Aorta (tissue), 5 donors: ENCODE data around the gene KLHL3. TPM values are rescaled to one million over a fixed set of nuclear protein-coding genes. Genes with fewer than 3 reads are reported as not detected.

Experiments
- ATAC-seq: fragments of 200-7000 bp; cut with Tn5 transposase; one replicate; pipeline ENCODE4 v1.9.1; 2022; ENCODE audit warnings: moderate library complexity; ENCODE audit not compliant: low FRiP score
- DNase-seq, 2 donors: peaks; one replicate each; pipeline ENCODE4 v3.0.0-alpha.2; 2020
- H3K27ac ChIP-seq, 2 donors: one replicate each; pipeline ENCODE4 v1.5.1; 2013; ENCODE audit warnings: low read length in 2 of 2, mild to moderate bottlenecking in 2 of 2, moderate library complexity in 2 of 2, control low read depth in 1 of 2, inconsistent platforms in 1 of 2, low read depth in 1 of 2
- H3K27me3 ChIP-seq, 2 donors: one replicate each; pipeline ENCODE4 v1.6.1; 2013; ENCODE audit warnings: control low read depth in 1 of 2, low read length in 1 of 2, mild to moderate bottlenecking in 1 of 2, moderate library complexity in 1 of 2; ENCODE audit not compliant: insufficient read depth in 2 of 2, control insufficient read depth in 1 of 2
- H3K36me3 ChIP-seq, 2 donors: one replicate each; pipeline ENCODE4 v1.6.1; 2013; ENCODE audit warnings: control low read depth in 1 of 2, low read length in 1 of 2, mild to moderate bottlenecking in 1 of 2; ENCODE audit not compliant: insufficient read depth in 2 of 2, control insufficient read depth in 1 of 2
- H3K4me1 ChIP-seq, 2 donors: one replicate each; pipeline ENCODE4 v1.6.1; 2013; ENCODE audit warnings: low read length in 2 of 2, control low read depth in 1 of 2, mild to moderate bottlenecking in 1 of 2, moderate library complexity in 1 of 2; ENCODE audit not compliant: insufficient read depth in 2 of 2, control insufficient read depth in 1 of 2
- H3K4me3 ChIP-seq, 2 donors: one replicate each; pipeline ENCODE4 v1.5.1; 2013; ENCODE audit warnings: low read length in 2 of 2, control low read depth in 1 of 2, mild to moderate bottlenecking in 1 of 2
- H3K9me3 ChIP-seq: one replicate; pipeline ENCODE4 v1.6.1; 2013; ENCODE audit warnings: mild to moderate bottlenecking, low read length; ENCODE audit not compliant: control insufficient read depth
- WGBS, 2 donors: extraction: QIAGEN DNeasy Blood & Tissue Kit; methylation state at CpG; one replicate each; pipeline ENCODE4 v1.1.7; 2013; 5-methylcytosine and 5-hydroxymethylcytosine counted together
- intact Hi-C, 2 donors: fragments of 100-400 bp; cut with DNase I; formaldehyde crosslinking; loops; one replicate each; pipeline versions ENCODE4 v1.14.2 to v1.15.0; 2022
- polyA plus RNA-seq, 2 donors: library from polyadenylated mRNA; stranded (reverse); fragments of 200-250 nt; gene quantifications; one replicate each; pipeline ENCODE4 v1.2.3, GENCODE V29; 2013
- total RNA-seq, 2 donors: library from RNA; stranded (reverse); fragmentation: NEBNext Ultra II Directional; extraction: Animal tissue kit (Norgen Biotek cat#: 25700); gene quantifications; one replicate each; pipeline ENCODE4 v1.2.1, GENCODE V29; 2021
- donor health status: healthy with polysubstance abuse.
- donor health status: Bipolar disorder and iron deficiency.
- donor health status: DM: no; HTN: no; CAD: no.
- donor health status: DM: no; HTN: no; CAD: no.
- donor health status: DM: yes; HTN: yes; CAD: no.

The KLHL3 gene
- total and polyA plus RNA-seq, 4 donors: 0.88 to 38.1 (median 11.9) TPM

DNA sequence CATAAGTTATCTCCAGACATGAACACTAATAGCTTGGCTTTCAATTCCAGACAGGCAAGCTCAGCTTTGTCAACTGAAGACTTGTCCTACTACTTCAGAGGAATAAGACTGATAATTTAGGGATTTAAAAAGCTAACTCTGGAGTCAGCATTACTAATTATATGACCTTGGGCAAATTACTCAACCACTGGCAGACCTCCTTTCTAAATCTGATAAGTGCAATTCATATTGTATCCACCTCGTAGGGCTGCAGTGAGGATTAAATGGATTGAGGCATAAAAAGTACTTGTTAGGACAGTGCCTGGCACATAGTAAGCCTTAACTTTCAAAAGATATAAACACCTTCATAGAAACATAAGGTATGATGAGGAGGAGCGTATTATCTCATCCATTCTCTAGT is 104.4 kb downstream of the KLHL3 start:
- no peak for ATAC-seq
- no peak for DNase-seq
- no peaks in the 10 kb centered on the region for H3K9me3 ChIP-seq
- 56 to 61% methylated on average over 2 of the region's 2 CpGs for WGBS, 2 donors
- intact Hi-C loops: loop anchor here (2.0 to 5.0 kb wide), 4 partner anchors 36 to 191 kb away; no protein-coding TSS in a partner anchor
- no peaks in the 10 kb centered on the region for H3K27me3 ChIP-seq
- H3K27ac ChIP-seq: peak overlapping the region; percentile 38 to 99
- no peak overlapping the region for H3K4me3 ChIP-seq
- peaks cover 2 to 5% of the 10 kb centered on the region in 2 donors for H3K4me1 ChIP-seq
- no peaks in the 10 kb centered on the region for H3K36me3 ChIP-seq

DNA sequence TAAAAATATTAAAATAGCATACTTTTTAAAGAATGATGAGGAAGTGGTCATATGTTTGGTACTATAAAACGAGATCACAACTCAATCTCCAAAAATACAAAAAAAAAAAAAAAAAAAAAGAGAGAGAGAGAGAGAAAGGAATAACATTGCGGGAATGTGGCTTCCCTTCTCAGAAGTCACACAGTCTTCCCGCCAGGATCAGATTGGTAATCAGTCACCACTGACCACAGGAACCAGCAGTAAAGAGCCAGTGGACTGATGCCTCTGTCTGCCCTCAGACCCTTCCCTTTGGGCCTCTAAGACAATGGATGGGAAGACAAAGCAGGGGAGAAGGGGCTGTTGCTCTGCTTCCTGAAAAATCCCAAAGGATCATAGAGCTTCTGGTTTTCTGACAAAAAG is 104.9 kb downstream of the KLHL3 start:
- H3K9me3 ChIP-seq: no peaks in the 10 kb centered on the region
- intact Hi-C loops: loop anchor here (2.0 to 5.0 kb wide), 4 partner anchors 36 to 192 kb away; no protein-coding TSS in a partner anchor
- no peak for ATAC-seq
- 9 to 15% methylated on average over 3 of the region's 3 CpGs for WGBS, 2 donors
- H3K4me3 ChIP-seq: no peak overlapping the region
- peak overlapping the region; percentile 38 to 99 for H3K27ac ChIP-seq
- no peak for DNase-seq
- H3K36me3 ChIP-seq: no peaks in the 10 kb centered on the region
- H3K27me3 ChIP-seq: no peaks in the 10 kb centered on the region
- peaks cover 2 to 5% of the 10 kb centered on the region in 2 donors for H3K4me1 ChIP-seq

DNA sequence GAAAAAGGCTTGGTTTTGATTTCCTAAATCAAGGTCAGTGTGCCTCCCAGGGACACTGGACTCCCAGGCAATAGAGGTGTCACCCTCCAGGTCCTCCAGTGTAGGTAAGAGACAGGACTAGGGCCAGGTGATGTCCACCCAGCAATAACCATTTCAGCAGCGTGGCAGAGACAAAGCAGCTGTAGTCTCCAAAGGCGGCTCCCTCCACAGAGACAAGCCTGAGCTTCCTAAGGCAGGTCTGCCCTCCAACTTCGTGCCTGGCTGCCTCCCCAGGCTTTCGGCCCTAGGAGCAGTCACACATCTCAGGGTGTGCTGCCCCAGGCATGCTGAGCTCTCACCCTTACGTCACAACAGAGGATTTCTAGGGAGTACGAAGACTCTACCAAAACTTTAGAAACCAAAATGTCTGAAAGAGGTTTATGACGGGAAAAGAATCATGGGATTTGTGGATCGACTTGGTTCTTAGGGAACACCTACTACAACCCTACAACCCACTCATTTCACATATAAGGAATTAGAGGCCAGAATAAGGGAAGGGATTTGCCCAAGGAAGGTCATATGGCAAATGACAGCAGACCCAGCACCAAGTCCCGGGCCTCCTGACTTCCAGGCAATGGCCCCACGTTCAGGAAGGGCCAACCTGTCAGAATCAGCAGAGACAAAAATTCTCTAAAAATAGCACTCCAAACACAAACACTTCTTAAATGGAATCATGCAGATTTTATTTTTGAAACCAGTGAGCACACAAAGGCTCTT is 105.5 kb downstream of the KLHL3 start:
- DNase-seq (no peak), ATAC-seq (peak; percentile 64)
- H3K36me3 ChIP-seq: no peaks in the 10 kb centered on the region
- no peaks in the 10 kb centered on the region for H3K27me3 ChIP-seq
- H3K4me3 ChIP-seq: no peak overlapping the region
- peaks cover 2 to 5% of the 10 kb centered on the region in 2 donors for H3K4me1 ChIP-seq
- WGBS, 2 donors: 22 to 27% methylated on average over 10 of the region's 10 CpGs
- H3K27ac ChIP-seq: peak overlapping the region; percentile 86 to 98
- intact Hi-C loops: loop anchor here (2.0 to 5.0 kb wide), 4 partner anchors 37 to 192 kb away; no protein-coding TSS in a partner anchor
- no peaks in the 10 kb centered on the region for H3K9me3 ChIP-seq

DNA sequence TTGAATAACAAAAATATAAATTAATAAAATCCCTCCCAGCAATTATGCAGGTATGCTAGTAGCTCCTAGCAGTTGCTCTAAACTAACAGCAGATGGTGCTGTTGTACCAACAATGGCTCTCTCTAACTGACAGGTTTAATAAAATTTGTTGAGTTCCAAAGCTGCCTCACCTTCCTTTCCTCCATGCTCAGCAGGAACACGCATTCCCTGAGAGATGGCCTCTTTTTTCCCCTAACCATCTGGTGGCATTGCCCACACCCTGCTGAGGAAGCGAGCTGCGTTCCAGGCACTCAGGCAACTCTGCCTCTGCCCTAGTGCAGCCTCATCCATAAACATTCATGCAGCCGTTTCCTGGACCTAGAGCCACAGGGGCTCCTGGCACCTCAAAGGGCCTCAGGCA is 106.2 kb downstream of the KLHL3 start:
- Histone ChIP-seq H3K4me1 (peaks cover 2 to 5% of the 10 kb centered on the region in 2 donors), H3K4me3 (no peak overlapping the region), H3K27me3 (no peaks in the 10 kb centered on the region), H3K9me3 (no peaks in the 10 kb centered on the region), H3K27ac (peak overlapping the region; percentile 86 to 98), H3K36me3 (no peaks in the 10 kb centered on the region)
- DNase-seq (no peak), ATAC-seq (peak; percentile 84)
- 2 to 5% methylated on average over 4 of the region's 4 CpGs for WGBS, 2 donors
- intact Hi-C loops: loop anchor here (2.0 to 10.0 kb wide), 5 partner anchors 38 to 195 kb away; no protein-coding TSS in a partner anchor

DNA sequence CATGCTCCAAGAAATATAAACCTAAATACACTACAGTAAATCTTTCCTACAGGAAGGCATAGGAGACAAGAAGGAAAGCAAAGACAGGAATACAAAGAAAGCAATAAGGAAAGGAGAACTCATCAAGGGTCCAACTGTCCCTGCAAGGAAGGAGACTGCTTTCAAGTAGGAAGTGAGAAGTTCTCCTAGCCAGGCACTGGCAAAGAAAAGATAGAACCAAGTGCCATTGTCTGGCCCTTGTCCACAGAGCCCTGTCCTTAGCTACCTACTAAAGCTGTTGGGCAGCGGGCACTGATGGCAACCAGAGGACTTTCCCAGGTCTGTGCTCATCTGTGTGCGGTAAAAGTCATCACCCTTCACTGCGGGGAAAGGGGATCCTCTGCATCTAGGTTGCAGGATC is 108.2 kb downstream of the KLHL3 start:
- H3K4me1 ChIP-seq: peaks cover 2 to 5% of the 10 kb centered on the region in 2 donors
- no peaks in the 10 kb centered on the region for H3K36me3 ChIP-seq
- no peaks in the 10 kb centered on the region for H3K27me3 ChIP-seq
- H3K4me3 ChIP-seq: no peak overlapping the region
- ATAC-seq (no peak), DNase-seq (no peak)
- H3K27ac ChIP-seq: no peak overlapping the region
- 87 to 96% methylated on average over 3 of the region's 3 CpGs for WGBS, 2 donors
- no peaks in the 10 kb centered on the region for H3K9me3 ChIP-seq
- intact Hi-C loops: loop anchor here (2.0 to 10.0 kb wide), 3 partner anchors 40 to 197 kb away; no protein-coding TSS in a partner anchor

DNA sequence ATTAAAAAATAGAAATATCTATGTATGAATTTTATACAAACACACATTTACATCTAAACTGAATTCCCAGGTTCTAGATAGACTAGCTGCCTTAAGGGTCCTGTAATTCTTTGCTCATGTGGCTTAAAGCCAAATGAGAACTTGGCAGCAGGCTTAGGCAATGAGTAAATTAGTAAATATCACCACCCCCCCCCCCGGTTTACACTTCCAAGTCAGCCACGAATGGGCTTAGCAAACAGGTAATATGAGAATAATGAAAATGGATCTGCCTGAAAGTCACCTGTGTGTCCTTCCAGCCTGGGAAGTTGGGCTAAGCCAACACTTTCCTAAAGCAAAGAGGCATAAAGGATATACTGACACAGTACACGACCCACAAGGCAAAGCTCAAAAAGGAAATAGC is 108.6 kb downstream of the KLHL3 start:
- Histone ChIP-seq H3K4me1 (peaks cover 4 to 5% of the 10 kb centered on the region in 2 donors), H3K9me3 (no peaks in the 10 kb centered on the region), H3K4me3 (no peak overlapping the region), H3K36me3 (no peaks in the 10 kb centered on the region), H3K27ac (no peak overlapping the region), H3K27me3 (no peaks in the 10 kb centered on the region)
- ATAC-seq (no peak), DNase-seq (no peak)
- WGBS, 2 donors: 51 to 69% methylated on average over 3 of the region's 3 CpGs
- intact Hi-C loops: loop anchor here (5.0 to 10.0 kb wide), 2 partner anchors 40 to 198 kb away; no protein-coding TSS in a partner anchor

DNA sequence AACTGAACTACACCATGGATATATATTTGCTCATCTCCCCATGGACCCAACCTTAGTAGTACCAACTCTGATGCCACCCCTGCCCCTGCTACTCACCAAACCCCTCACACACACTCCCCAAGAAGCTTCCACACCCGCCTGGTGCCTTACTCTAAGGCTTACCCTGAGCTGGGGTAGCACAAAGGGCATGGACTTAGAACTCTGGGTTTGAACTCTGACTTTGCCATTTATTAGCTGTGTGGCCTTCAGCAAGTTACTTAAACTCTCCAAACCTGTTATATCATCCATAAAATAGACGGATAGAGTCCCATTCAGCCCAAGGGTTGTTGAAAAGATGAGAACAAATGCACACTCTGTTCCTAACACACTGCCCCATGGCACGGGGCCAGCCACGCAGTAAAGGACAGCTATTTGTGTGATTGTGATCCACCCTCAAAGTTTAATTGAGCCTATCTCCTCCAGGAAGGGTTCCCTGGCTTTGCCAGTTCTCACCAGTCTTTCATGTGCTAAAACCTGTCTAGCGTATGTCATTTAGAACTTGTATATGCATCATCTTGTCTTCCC is 111.0 kb downstream of the KLHL3 start:
- H3K27me3 ChIP-seq: no peaks in the 10 kb centered on the region
- peak overlapping the region in 1 of 2 donors; percentile 68 for H3K27ac ChIP-seq
- DNase-seq (no peak), ATAC-seq (no peak)
- intact Hi-C loops: loop anchor here (5.0 to 10.0 kb wide), 2 partner anchors 42 to 200 kb away; no protein-coding TSS in a partner anchor
- 61 to 81% methylated on average over 5 of the region's 5 CpGs for WGBS, 2 donors
- H3K4me3 ChIP-seq: no peak overlapping the region
- H3K36me3 ChIP-seq: no peaks in the 10 kb centered on the region
- H3K9me3 ChIP-seq: no peaks in the 10 kb centered on the region
- H3K4me1 ChIP-seq: peaks cover 5 to 10% of the 10 kb centered on the region in 2 donors

DNA sequence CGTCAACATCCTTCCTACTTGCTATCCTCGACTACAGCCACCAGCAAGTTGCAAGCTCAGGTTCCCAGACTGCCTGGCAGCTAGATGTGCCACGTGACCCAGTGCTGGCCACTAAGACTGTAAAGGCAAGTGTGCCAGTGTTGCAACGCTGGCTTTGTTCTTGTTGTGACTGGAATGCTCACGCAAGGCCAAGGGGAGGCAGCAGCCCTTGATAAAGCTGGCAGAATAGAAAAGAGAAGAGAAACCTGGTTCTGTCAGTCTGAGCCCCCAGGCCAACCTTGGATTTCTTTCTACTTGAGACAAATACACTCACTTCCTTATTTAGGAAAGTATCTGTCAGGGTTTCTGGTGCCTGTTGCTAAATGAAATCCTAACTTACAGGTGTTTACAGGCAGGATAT is 113.0 kb downstream of the KLHL3 start:
- 4 to 5% methylated on average over 5 of the region's 5 CpGs for WGBS, 2 donors
- peaks cover 5 to 15% of the 10 kb centered on the region in 2 donors for H3K4me1 ChIP-seq
- DNase-seq: peak; percentile 92 to 93

More for the DNA sequence above, 113.0 kb downstream of the KLHL3 start:
- H3K27me3 ChIP-seq: no peaks in the 10 kb centered on the region
- ATAC-seq: peak; percentile 81
- no peaks in the 10 kb centered on the region for H3K36me3 ChIP-seq
- H3K9me3 ChIP-seq: no peaks in the 10 kb centered on the region
- peak overlapping the region; percentile 94 to 99 for H3K27ac ChIP-seq
- intact Hi-C loops: loop anchor here in 1 of 2 donors (10.0 kb wide), 1 partner anchor 202 kb away; no protein-coding TSS in a partner anchor
- H3K4me3 ChIP-seq: no peak overlapping the region
